ENCODE results near the gene FBN1.

The FBN1 gene

GRCh38 chr15:48548455-48548854 is 97.1 kb downstream of the FBN1 start:
- H3K4me3 Mint-ChIP-seq: no peak overlapping the region
- H3K27me3 Mint-ChIP-seq: no peaks in the 10 kb centered on the region
- H3K9me3 Mint-ChIP-seq: no peaks in the 10 kb centered on the region
- H3K27ac Mint-ChIP-seq: no peak overlapping the region
- H3K4me1 Mint-ChIP-seq (ENCODE audit: low read depth): no peaks in the 10 kb centered on the region
- H3K36me3 Mint-ChIP-seq (ENCODE audit: low read depth): no peaks in the 10 kb centered on the region

DNA sequence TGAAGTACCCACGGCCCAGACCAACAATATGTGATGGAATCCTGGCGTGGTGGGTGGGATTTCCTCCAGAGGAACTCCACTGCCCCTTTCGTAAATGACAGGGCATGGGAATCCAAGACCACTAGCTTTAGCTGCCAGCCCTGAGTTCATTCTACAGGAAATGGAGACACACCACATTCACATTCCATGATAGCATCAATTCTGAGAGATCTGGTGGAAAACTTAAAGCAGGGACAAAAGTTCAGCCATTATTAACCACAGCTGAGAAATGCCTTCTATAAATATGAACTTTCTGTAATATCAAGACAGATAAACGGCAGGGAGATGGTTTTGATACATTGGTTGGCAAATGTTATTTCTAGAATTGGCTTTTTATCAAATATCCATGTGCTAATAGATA is 98.2 kb downstream of the FBN1 start:
- Mint-ChIP-seq H3K4me3 (no peak overlapping the region), H3K4me1 (ENCODE audit: low read depth) (no peaks in the 10 kb centered on the region)

DNA sequence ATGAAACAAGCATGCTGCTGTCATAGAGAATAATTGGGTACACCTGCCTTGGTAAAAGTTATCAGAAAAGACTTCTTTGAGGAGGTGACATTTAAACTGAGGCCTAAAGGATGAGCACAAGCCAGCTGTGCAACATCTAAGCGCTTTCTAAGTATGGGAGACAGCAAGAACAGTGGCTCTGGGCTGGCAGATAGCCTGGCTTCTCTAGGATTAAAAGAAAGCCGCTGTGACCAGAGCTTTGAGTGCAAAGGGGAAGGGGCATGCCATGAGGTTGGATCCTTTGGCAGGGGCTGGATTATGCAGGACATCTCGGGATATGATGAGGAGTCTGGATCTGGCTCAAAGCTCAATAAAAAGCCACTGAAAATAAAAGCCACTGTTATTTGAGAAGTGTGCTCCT is 99.2 kb downstream of the FBN1 start:
- Mint-ChIP-seq H3K27ac (no peak overlapping the region), H3K36me3 (ENCODE audit: low read depth) (no peaks in the 10 kb centered on the region), H3K4me1 (ENCODE audit: low read depth) (no peaks in the 10 kb centered on the region), H3K9me3 (no peaks in the 10 kb centered on the region), H3K27me3 (no peaks in the 10 kb centered on the region), H3K4me3 (no peak overlapping the region)

More for the DNA sequence above, 98.2 kb downstream of the FBN1 start:
- H3K27ac Mint-ChIP-seq: no peak overlapping the region
- H3K9me3 Mint-ChIP-seq: no peaks in the 10 kb centered on the region
- H3K36me3 Mint-ChIP-seq (ENCODE audit: low read depth): no peaks in the 10 kb centered on the region
- H3K27me3 Mint-ChIP-seq: no peaks in the 10 kb centered on the region

DNA sequence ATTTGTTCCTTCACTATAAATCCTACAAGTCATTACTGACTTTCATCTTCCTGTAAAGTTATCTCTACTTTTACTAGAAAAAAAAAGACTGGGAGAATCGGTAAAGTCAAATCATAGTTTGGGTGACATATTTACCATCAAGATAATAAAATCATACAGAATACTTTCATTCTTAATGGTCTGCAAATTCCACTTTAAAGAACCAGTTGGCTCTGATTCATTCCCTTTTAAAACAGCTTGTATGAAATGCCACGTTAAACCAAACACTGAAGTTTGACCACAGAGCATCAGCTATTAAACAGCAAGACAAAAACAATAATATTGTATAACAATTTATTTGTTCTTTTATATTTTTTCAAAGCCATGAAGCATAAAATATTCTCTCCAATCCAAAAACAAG is 100.7 kb downstream of the FBN1 start:
- Mint-ChIP-seq H3K9me3 (no peaks in the 10 kb centered on the region), H3K27ac (no peak overlapping the region), H3K4me3 (no peak overlapping the region), H3K27me3 (no peaks in the 10 kb centered on the region), H3K4me1 (ENCODE audit: low read depth) (no peaks in the 10 kb centered on the region), H3K36me3 (ENCODE audit: low read depth) (no peaks in the 10 kb centered on the region)

DNA sequence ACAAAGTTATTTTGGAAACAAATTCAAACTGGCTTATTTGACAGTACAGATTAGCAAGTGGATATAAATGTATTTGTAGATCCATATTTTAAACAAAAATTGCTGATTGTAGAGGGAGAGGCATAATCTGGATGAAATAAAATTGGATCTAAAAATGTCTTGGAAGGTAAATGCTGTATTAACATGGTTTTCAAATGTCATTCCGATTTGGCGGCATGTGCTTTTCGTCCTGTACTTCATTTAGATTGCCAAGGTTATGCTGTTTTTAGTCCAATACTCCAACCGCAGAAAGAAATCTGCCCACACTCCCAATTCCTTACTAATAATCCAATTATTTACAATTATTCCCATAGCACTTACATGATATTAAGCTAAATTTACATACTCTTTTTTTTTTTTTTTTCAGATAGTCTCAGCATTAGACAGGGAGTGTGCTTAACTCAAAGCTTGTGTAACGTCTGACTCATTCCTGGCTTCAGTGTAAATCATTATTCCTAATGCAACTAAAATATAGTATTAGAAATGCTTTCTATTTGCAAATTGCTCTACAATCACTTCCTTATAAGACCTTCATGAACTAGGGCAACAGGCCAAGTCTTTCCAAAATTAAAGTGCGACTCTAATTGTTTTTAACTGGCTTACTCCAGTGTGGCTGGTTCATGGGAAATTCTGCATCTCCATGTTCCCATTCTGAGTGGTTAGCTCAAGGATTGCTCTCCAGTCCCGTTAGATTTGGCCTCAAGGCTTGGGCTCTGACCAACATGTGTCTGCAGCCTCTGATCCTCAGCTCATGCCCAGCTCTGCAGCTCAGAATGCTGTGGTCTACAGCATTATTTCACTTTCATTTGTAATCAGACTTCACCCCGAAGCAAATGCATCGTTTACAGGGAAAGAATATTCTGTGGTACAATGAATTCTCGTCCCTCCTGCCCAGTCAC is 103.9 kb downstream of the FBN1 start:
- no peak overlapping the region for H3K4me3 Mint-ChIP-seq
- no peaks in the 10 kb centered on the region for H3K36me3 Mint-ChIP-seq (ENCODE audit: low read depth)
- no peaks in the 10 kb centered on the region for H3K27me3 Mint-ChIP-seq
- H3K9me3 Mint-ChIP-seq: no peaks in the 10 kb centered on the region
- no peak overlapping the region for H3K27ac Mint-ChIP-seq
- H3K4me1 Mint-ChIP-seq (ENCODE audit: low read depth): no peaks in the 10 kb centered on the region

DNA sequence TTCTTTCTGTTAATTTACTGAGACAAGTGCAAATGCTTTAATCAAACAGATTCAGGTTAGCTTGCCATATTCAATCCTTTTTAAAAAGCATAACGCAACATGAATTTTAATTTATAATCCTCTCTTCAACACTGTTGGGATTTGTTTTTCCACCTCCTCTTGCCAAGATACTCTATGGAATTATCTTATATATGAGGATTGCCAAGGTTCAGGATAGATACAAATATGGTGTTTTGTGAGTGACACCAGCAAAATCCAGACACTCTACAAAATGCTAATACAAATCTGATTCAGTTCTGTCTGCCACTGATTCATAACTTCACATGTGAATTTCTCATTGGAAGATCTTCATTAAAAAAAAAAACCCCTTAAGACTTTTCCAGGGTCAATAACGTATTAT is 104.8 kb downstream of the FBN1 start:
- no peaks in the 10 kb centered on the region for H3K27me3 Mint-ChIP-seq
- H3K9me3 Mint-ChIP-seq: no peaks in the 10 kb centered on the region
- no peaks in the 10 kb centered on the region for H3K36me3 Mint-ChIP-seq (ENCODE audit: low read depth)
- H3K4me1 Mint-ChIP-seq (ENCODE audit: low read depth): no peaks in the 10 kb centered on the region
- no peak overlapping the region for H3K27ac Mint-ChIP-seq
- H3K4me3 Mint-ChIP-seq: no peak overlapping the region

DNA sequence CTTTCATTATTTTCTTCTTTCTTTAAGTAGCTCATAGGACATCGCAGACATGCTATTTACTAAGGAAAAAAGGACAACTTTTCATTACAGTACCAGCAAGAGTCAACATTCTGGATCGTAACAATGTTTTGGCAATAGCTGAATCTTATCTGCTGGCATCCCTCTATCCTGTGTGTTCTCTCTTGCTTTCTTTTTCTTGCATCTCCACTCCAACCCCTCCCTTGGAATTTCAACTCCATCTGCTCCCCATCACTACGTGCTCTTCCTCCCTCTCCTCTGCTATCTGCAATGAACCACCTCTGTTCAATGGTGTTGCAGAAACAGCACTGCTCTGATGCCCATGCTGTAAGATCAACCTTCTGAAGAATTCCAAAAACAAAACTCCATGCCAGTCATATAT is 106.6 kb downstream of the FBN1 start:
- H3K9me3 Mint-ChIP-seq: no peaks in the 10 kb centered on the region
- no peak overlapping the region for H3K4me3 Mint-ChIP-seq
- no peaks in the 10 kb centered on the region for H3K4me1 Mint-ChIP-seq (ENCODE audit: low read depth)
- H3K27me3 Mint-ChIP-seq: no peaks in the 10 kb centered on the region
- no peaks in the 10 kb centered on the region for H3K36me3 Mint-ChIP-seq (ENCODE audit: low read depth)
- no peak overlapping the region for H3K27ac Mint-ChIP-seq

DNA sequence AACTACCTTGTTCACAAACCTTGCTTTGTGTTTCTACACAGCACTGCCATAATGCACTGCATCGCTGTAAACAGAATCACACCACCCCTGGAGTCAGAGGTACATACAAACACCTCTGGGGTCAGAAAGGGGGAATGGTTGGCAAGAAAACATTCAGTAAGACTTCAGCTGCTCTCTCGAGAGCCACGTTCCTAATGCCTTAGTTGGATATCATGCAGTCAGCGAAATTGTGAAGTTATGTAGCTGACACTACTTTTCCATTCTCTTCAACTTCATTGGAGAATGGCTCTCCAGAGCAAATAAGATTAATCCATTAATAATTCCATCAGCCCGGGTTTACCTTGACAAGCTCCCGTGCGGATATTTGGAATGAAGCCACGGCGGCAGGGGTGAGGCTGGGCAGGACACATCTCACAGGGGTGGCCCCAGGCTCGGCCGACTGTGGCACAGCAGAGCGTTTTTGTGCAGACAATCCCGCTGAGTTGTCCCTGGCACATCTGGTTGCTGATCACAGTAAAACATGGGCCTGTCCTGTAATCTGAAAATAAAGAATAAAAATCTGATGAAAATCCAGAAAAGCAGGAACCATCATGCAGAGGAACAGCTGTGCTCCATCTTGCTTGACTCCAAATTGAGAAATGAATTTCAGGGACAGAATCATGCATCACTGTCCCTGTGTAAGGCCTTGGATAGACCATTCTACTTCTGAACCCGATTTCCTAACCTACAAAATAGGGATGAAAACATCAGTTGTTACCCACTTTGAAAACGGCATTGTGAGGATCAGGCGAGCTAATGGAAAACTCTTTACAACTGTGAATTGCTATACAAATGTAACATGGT is 108.0 kb downstream of the FBN1 start:
- Mint-ChIP-seq H3K4me3 (no peak overlapping the region), H3K27me3 (no peaks in the 10 kb centered on the region), H3K9me3 (no peaks in the 10 kb centered on the region), H3K36me3 (ENCODE audit: low read depth) (no peaks in the 10 kb centered on the region), H3K4me1 (ENCODE audit: low read depth) (no peaks in the 10 kb centered on the region), H3K27ac (no peak overlapping the region)

GRCh38 chr15:48536681-48537091 is 108.8 kb downstream of the FBN1 start:
- no peak overlapping the region for H3K4me3 Mint-ChIP-seq
- no peaks in the 10 kb centered on the region for H3K36me3 Mint-ChIP-seq (ENCODE audit: low read depth)
- H3K9me3 Mint-ChIP-seq: no peaks in the 10 kb centered on the region
- no peaks in the 10 kb centered on the region for H3K4me1 Mint-ChIP-seq (ENCODE audit: low read depth)
- no peak overlapping the region for H3K27ac Mint-ChIP-seq
- no peaks in the 10 kb centered on the region for H3K27me3 Mint-ChIP-seq

DNA sequence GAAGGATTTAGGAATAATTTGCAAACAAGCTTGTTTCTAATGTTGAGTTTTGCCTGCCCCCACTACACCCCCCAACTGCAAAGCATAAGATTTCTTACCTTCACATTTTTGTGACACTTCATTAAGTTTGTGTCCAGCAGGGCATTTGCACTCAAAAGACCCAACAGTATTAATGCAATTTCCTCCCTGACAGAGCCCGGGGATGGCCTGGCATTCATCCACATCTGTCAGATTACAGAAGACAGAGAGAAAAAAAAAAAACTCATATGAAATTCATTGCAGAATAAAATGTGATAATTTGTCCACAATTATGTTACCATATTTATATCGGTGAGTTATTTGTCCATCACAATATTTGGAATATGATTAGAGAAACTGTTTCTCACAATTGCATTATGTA is 111.5 kb downstream of the FBN1 start:
- Mint-ChIP-seq H3K4me3 (no peak overlapping the region), H3K4me1 (ENCODE audit: low read depth) (no peaks in the 10 kb centered on the region), H3K27me3 (no peaks in the 10 kb centered on the region), H3K27ac (no peak overlapping the region), H3K9me3 (no peaks in the 10 kb centered on the region), H3K36me3 (ENCODE audit: low read depth) (no peaks in the 10 kb centered on the region)

DNA sequence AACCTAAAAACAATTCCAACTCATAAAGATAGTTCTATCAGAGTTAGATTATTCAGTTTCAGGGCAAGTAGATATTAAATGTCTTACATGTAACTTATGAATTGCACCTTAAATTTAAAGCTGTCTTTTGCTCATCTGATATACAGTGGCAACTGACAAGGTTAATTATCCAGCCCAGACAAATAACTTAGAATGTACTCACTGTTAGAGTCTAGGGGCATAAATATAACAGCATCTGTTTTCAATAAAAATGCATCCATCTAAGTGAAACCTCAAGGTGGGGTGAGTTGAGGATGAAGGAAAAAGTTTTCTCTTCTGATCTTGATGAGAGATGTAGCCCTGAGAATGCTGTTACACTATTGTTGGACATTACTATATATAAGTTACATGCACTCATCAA is 112.6 kb downstream of the FBN1 start:
- Mint-ChIP-seq H3K9me3 (no peaks in the 10 kb centered on the region), H3K27ac (no peak overlapping the region), H3K36me3 (ENCODE audit: low read depth) (no peaks in the 10 kb centered on the region), H3K4me1 (ENCODE audit: low read depth) (no peaks in the 10 kb centered on the region), H3K4me3 (no peak overlapping the region), H3K27me3 (no peaks in the 10 kb centered on the region)

- Mint-ChIP-seq H3K4me3 (no peak overlapping the region), H3K27ac (no peak overlapping the region), H3K36me3 (ENCODE audit: low read depth) (no peaks in the 10 kb centered on the region), H3K27me3 (no peaks in the 10 kb centered on the region), H3K9me3 (no peaks in the 10 kb centered on the region), H3K4me1 (ENCODE audit: low read depth) (no peaks in the 10 kb centered on the region)
These were observed 115.0 kb downstream of the FBN1 start for GRCh38 chr15:48530528-48530927.

DNA sequence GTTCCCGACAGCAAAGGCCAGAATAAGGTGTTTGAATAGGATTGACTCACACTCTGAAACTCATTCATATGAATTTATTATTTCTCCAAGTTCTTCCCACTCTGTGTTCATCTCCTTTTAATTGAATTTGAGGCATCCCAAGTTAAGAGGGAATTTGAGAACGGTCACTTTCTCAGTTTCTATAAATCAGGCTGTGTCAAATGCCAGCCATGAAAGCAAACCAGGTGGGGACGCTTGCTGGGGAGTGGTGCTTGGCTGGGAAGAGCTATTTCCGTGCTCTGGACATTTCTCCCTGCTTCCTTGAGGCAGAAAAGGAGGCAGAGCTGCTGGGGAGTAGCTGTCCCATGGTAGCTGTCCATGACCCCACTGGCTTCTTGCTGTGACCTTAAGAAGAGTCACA is 116.6 kb downstream of the FBN1 start:
- Mint-ChIP-seq H3K27ac (no peak overlapping the region), H3K36me3 (ENCODE audit: low read depth) (no peaks in the 10 kb centered on the region), H3K9me3 (no peaks in the 10 kb centered on the region), H3K27me3 (no peaks in the 10 kb centered on the region), H3K4me3 (no peak overlapping the region), H3K4me1 (ENCODE audit: low read depth) (no peaks in the 10 kb centered on the region)

DNA sequence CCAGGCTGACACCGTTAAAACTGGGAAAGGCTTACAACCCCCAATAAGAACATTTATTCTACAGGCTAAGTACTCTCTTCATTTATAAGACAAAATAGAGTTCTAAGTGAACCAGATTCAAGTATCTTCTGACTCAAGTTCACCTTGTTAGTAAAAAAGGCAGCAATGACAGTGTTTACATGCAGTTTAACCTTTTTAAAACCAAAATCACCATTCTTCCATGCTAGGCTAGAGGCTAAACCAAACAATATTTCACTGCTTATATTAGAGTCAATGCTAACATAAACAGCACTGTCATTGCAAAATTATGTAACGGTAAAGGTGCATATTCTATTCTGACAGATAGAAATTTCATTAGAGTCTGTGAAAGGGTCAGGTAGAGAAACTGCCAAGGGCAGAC is 118.0 kb downstream of the FBN1 start:
- Mint-ChIP-seq H3K36me3 (ENCODE audit: low read depth) (no peaks in the 10 kb centered on the region), H3K4me1 (ENCODE audit: low read depth) (no peaks in the 10 kb centered on the region), H3K4me3 (no peak overlapping the region), H3K9me3 (no peaks in the 10 kb centered on the region), H3K27me3 (no peaks in the 10 kb centered on the region), H3K27ac (no peak overlapping the region)

DNA sequence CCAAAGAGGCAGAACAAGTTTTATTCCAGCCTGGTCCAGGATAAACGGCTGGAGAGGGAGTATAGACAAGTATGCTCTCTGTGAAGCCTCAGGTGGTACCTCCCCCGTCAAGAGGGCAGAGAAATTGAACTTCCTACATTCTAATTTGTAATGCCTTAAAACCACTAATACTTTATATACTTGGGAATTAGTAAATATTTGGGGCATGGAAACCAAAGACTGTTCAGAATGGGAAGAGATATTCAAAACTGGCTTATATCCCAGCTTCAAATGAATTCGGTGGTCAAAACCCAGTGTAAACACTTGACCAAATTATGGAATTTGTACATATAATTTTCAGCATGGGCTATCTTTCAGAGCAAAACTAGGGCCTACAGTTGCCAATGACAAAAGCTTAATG is 122.6 kb downstream of the FBN1 start:
- no peaks in the 10 kb centered on the region for H3K27me3 Mint-ChIP-seq
- H3K27ac Mint-ChIP-seq: no peak overlapping the region
- H3K36me3 Mint-ChIP-seq (ENCODE audit: low read depth): no peaks in the 10 kb centered on the region
- no peaks in the 10 kb centered on the region for H3K9me3 Mint-ChIP-seq
- no peak overlapping the region for H3K4me3 Mint-ChIP-seq
- no peaks in the 10 kb centered on the region for H3K4me1 Mint-ChIP-seq (ENCODE audit: low read depth)
